Measurements from ENCODE around the gene TAS2R43. TPM values are rescaled to one million over a fixed set of nuclear protein-coding genes. Genes with fewer than 3 reads are reported as not detected.

TAS2R43 gene
- polyA plus RNA-seq, 1 donor from 2014 or later, result 0.35 TPM

DNA sequence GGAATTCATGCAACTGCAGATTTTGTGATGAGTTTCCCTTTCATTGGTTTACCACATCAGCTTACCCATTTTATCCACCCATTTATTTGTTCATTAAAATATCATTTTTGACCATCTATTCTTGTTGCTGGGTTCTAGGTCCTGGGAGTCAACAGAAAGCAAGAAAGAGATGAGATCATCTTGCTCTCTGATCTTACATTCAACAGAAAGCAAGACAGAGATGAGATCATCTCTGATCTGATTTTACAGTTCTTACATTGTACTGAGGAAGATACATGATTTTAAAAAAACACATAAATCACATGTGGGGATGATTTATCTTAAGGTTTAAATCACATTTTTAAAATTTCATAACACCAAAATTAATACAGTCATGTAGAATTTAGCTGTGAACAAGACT is 32.3 kb downstream of the TAS2R43 start:
- Histone ChIP-seq H3K36me3 (ENCODE audit: insufficient read depth, low read length) (no peaks in the 10 kb centered on the region), H3K79me2 (replicated peaks; ENCODE audit: insufficient read depth, low read length) (peaks cover 2% of the 10 kb centered on the region), H3K9ac (ENCODE audit: low read length) (no peak overlapping the region), H3K27ac (ENCODE audit: low read length) (no peak overlapping the region), H3F3A (ENCODE audit: insufficient read depth, low read length, poor library complexity, severe bottlenecking) (no peaks in the 10 kb centered on the region), H2AFZ (ENCODE audit: low read depth, low read length) (no peak overlapping the region), H3K4me3 (ENCODE audit: low read length) (no peak overlapping the region), H4K20me1 (ENCODE audit: insufficient read depth) (no peaks in the 10 kb centered on the region), H3K27me3 (ENCODE audit: insufficient read depth, low read depth, low read length) (no peaks in the 10 kb centered on the region), H3K9me2 (ENCODE audit: insufficient read depth, low read length) (no peaks in the 10 kb centered on the region), H3K4me2 (ENCODE audit: low read length) (no peak overlapping the region), H3K9me3 (ENCODE audit: low read length) (no peaks in the 10 kb centered on the region)
- TF ChIP-seq, protein P1, sequence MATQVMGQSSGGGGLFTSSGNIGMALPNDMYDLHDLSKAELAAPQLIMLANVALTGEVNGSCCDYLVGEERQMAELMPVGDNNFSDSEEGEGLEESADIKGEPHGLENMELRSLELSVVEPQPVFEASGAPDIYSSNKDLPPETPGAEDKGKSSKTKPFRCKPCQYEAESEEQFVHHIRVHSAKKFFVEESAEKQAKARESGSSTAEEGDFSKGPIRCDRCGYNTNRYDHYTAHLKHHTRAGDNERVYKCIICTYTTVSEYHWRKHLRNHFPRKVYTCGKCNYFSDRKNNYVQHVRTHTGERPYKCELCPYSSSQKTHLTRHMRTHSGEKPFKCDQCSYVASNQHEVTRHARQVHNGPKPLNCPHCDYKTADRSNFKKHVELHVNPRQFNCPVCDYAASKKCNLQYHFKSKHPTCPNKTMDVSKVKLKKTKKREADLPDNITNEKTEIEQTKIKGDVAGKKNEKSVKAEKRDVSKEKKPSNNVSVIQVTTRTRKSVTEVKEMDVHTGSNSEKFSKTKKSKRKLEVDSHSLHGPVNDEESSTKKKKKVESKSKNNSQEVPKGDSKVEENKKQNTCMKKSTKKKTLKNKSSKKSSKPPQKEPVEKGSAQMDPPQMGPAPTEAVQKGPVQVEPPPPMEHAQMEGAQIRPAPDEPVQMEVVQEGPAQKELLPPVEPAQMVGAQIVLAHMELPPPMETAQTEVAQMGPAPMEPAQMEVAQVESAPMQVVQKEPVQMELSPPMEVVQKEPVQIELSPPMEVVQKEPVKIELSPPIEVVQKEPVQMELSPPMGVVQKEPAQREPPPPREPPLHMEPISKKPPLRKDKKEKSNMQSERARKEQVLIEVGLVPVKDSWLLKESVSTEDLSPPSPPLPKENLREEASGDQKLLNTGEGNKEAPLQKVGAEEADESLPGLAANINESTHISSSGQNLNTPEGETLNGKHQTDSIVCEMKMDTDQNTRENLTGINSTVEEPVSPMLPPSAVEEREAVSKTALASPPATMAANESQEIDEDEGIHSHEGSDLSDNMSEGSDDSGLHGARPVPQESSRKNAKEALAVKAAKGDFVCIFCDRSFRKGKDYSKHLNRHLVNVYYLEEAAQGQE (IDR thresholded peaks at IDR 0.05; ENCODE audit: borderline replicate concordance), result no peak
- TF ChIP-seq SMC3 (conservative IDR thresholded peaks at IDR 0.05; ENCODE audit: poor library complexity), result no peak

DNA sequence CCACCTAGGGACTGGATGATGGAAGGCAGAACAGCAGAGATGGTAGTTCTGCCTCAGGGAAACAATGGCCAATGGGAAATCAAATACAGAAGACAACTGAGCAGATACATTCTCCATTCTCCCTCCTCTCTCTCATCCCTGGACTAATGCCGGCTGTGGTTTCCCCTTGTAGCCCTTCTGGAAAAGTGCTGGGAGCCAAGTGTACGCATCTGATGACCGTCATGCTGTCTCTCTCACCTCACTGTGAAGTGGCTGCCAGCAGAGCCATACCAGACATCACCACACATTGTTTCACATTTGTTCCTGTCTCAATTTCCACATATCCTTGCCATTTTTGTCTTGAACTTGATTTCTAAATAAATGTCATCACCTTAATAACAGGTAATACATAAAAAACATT is 33.1 kb downstream of the TAS2R43 start:
- no peaks in the 10 kb centered on the region for H3F3A ChIP-seq (ENCODE audit: insufficient read depth, low read length, poor library complexity, severe bottlenecking)
- TF ChIP-seq TAF1 (IDR thresholded peaks at IDR 0.05; ENCODE audit: low read depth) (no peak), EP300 (conservative IDR thresholded peaks at IDR 0.05; ENCODE audit: poor library complexity, severe bottlenecking) (no peak), SMC3 (conservative IDR thresholded peaks at IDR 0.05; ENCODE audit: poor library complexity) (no peak), MXI1 (conservative IDR thresholded peaks at IDR 0.05; ENCODE audit: poor library complexity, severe bottlenecking) (no peak), POLR2AphosphoS5 (IDR thresholded peaks at IDR 0.05) (no peak), RAD21 (conservative IDR thresholded peaks at IDR 0.05) (no peak), EZH2 (IDR thresholded peaks at IDR 0.05; ENCODE audit: borderline replicate concordance, insufficient read depth, low read length, poor library complexity, severe bottlenecking) (no peak)
- TF ChIP-seq, protein P1 (IDR thresholded peaks at IDR 0.05; ENCODE audit: borderline replicate concordance), result no peak
- TF ChIP-seq, protein P2, sequence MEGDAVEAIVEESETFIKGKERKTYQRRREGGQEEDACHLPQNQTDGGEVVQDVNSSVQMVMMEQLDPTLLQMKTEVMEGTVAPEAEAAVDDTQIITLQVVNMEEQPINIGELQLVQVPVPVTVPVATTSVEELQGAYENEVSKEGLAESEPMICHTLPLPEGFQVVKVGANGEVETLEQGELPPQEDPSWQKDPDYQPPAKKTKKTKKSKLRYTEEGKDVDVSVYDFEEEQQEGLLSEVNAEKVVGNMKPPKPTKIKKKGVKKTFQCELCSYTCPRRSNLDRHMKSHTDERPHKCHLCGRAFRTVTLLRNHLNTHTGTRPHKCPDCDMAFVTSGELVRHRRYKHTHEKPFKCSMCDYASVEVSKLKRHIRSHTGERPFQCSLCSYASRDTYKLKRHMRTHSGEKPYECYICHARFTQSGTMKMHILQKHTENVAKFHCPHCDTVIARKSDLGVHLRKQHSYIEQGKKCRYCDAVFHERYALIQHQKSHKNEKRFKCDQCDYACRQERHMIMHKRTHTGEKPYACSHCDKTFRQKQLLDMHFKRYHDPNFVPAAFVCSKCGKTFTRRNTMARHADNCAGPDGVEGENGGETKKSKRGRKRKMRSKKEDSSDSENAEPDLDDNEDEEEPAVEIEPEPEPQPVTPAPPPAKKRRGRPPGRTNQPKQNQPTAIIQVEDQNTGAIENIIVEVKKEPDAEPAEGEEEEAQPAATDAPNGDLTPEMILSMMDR (IDR thresholded peaks at IDR 0.05; ENCODE audit: poor library complexity, severe bottlenecking), result no peak
- no peak overlapping the region for H2AFZ ChIP-seq (ENCODE audit: low read depth, low read length)
- H3K79me2 ChIP-seq (replicated peaks; ENCODE audit: insufficient read depth, low read length), result peaks cover 7% of the 10 kb centered on the region
- no peak overlapping the region for H3K4me2 ChIP-seq (ENCODE audit: low read length)
- H3K36me3 ChIP-seq (ENCODE audit: insufficient read depth, low read length), result no peaks in the 10 kb centered on the region
- no peak overlapping the region for H3K4me3 ChIP-seq (ENCODE audit: low read length)
- no peak overlapping the region for H3K9ac ChIP-seq (ENCODE audit: low read length)
- no peaks in the 10 kb centered on the region for H3K9me2 ChIP-seq (ENCODE audit: insufficient read depth, low read length)
- H3K27me3 ChIP-seq (ENCODE audit: insufficient read depth, low read depth, low read length), result no peaks in the 10 kb centered on the region
- no peaks in the 10 kb centered on the region for H4K20me1 ChIP-seq (ENCODE audit: insufficient read depth)
- H3K9me3 ChIP-seq (ENCODE audit: low read length), result no peaks in the 10 kb centered on the region
- no peak overlapping the region for H3K27ac ChIP-seq (ENCODE audit: low read length)

Measured in neural cell (in vitro differentiated cells).